NCI-H2107 treated with DMSO at 0.1 percent for 48 hours (cell line): Measurements from ENCODE around the gene TRPM2.

Experiments used
- DNase-seq: peaks from one replicate; lab custom pipeline; 2025; ENCODE audit not compliant: unreplicated experiment; lab: John Stamatoyannopoulos, UW

Gene TRPM2

GRCh38 chr21:44321846-44322450 is 31.5 kb upstream of the TRPM2 start:
- DNase-seq = no peak

- DNase-seq = no peak
Measured at GRCh38 chr21:44322621-44323325, 30.6 kb upstream of the TRPM2 start.

GRCh38 chr21:44323591-44323990 is 29.8 kb upstream of the TRPM2 start:
- no peak for DNase-seq

GRCh38 chr21:44324106-44324853 is 29.1 kb upstream of the TRPM2 start:
- no peak for DNase-seq

- no peak for DNase-seq
Measured at GRCh38 chr21:44324854-44325107, 28.6 kb upstream of the TRPM2 start.

- DNase-seq = no peak
Measured at GRCh38 chr21:44325386-44326271, 27.8 kb upstream of the TRPM2 start.

- DNase-seq = no peak
Measured at GRCh38 chr21:44326272-44326647, 27.2 kb upstream of the TRPM2 start.

- no peak for DNase-seq
Measured at GRCh38 chr21:44326716-44327602, 26.5 kb upstream of the TRPM2 start.

GRCh38 chr21:44327603-44327974 is 25.8 kb upstream of the TRPM2 start:
- DNase-seq = no peak

GRCh38 chr21:44328242-44328895 is 25.1 kb upstream of the TRPM2 start:
- DNase-seq = no peak

- peak; percentile 58 for DNase-seq
Measured at GRCh38 chr21:44329086-44329889, 24.1 kb upstream of the TRPM2 start.

GRCh38 chr21:44329971-44330681 is 23.3 kb upstream of the TRPM2 start:
- DNase-seq = no peak

- no peak for DNase-seq
Measured at GRCh38 chr21:44330698-44331097, 22.7 kb upstream of the TRPM2 start.

- no peak for DNase-seq
Measured at GRCh38 chr21:44331209-44331608, 22.2 kb upstream of the TRPM2 start.

- DNase-seq = no peak
Measured at GRCh38 chr21:44331650-44332307, 21.6 kb upstream of the TRPM2 start.

- no peak for DNase-seq
Measured at GRCh38 chr21:44332383-44332782, 21.0 kb upstream of the TRPM2 start.

- DNase-seq = no peak
Measured at GRCh38 chr21:44332965-44333364, 20.5 kb upstream of the TRPM2 start.
